Measurements from ENCODE around the gene PIP4K2B. TPM values are rescaled to one million over a fixed set of nuclear protein-coding genes. Genes with fewer than 3 reads are reported as not detected.
A peak's percentile ranks its signal among the peaks of the same experiment; 100 is the strongest.

The PIP4K2B gene
- total and polyA plus RNA-seq, 9 of the 15 experiments (the other 6 are each of a cell fraction or from before 2014, with no cell fraction given), result 3.7 to 29.9 (median 23.0) TPM

DNA sequence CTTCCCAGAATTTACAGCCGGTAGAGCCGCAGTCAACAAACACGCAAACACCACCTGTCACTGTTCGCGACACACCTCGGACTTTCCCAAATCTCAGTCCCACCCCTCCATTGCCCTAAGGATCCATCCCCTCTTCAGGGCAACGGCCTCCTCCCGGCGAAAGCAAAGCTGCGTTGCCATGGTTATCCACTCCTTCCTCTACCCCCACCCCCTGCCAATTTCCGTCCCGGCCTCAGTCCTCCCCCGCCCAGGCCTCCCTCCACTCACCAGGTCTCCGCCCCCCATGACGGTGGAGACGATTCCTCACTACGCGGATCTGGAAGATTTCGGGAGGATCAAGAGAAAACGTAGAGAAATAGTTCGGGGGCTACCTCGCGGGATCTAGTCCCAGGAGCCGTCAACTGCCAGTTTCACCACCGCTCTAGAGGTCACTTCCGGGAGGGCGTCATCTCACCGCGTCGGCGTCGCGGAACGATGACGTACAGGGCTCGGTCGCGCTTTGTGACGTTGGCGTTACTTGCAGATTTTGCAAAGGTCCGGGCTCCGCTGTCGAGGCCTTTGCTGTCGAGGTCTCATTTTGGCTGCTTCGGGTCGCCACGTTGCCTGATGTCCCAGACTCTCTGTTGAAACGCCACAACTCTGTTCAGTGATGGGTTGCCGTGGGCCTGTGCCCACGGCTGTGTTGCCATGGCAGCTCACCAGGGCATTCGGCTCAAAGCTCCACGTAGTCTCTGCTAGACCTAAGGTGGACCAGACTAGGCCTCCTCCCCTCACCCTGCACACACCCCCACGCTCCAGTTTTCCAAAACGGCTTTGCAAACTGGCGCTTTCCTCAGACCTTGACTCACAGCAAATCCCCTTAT lies 25.8 kb upstream of the PIP4K2B start, which contains the start of gene CWC25 (continued):
- TF ChIP-seq FOXA3 (CRISPR knock-in tag; conservative IDR thresholded peaks at IDR 0.05 in 1 of 2, IDR thresholded peaks at IDR 0.05 in 1 of 2), result peak in 1 of 2 experiments; percentile 57; a peak in 1 of 4 replicates
- TF ChIP-seq FOXK2 (conservative IDR thresholded peaks at IDR 0.05 in 1 of 2, IDR thresholded peaks at IDR 0.05 in 1 of 2; ENCODE audit: low read depth in 2 of 2), result peak; percentile 88 to 92
- TF ChIP-seq, protein P1, sequence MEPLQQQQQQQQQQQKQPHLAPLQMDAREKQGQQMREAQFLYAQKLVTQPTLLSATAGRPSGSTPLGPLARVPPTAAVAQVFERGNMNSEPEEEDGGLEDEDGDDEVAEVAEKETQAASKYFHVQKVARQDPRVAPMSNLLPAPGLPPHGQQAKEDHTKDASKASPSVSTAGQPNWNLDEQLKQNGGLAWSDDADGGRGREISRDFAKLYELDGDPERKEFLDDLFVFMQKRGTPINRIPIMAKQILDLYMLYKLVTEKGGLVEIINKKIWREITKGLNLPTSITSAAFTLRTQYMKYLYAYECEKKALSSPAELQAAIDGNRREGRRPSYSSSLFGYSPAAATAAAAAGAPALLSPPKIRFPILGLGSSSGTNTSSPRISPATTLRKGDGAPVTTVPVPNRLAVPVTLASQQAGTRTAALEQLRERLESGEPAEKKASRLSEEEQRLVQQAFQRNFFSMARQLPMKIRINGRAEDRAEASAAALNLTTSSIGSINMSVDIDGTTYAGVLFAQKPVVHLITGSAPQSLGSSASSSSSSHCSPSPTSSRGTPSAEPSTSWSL (CRISPR knock-in tag; IDR thresholded peaks at IDR 0.05; ENCODE audit: borderline replicate concordance), result no peak
- no peak for TF ChIP-seq NR3C1 (CRISPR knock-in tag; IDR thresholded peaks at IDR 0.05)
- TF ChIP-seq NBN (IDR thresholded peaks at IDR 0.05; ENCODE audit: low read depth), result peak; percentile 100
- TF ChIP-seq THRAP3 (IDR thresholded peaks at IDR 0.05; ENCODE audit: borderline replicate concordance), result no peak
- TF ChIP-seq CHD7 (IDR thresholded peaks at IDR 0.05; ENCODE audit: low read depth, low read length), result no peak
- TF ChIP-seq ZC3H11A (IDR thresholded peaks at IDR 0.05; ENCODE audit: low read depth, low read length), result peak; percentile 70; the same call in 1 of the 2 replicates
- peak; percentile 91; the same call in 1 of the 2 replicates for TF ChIP-seq GATAD2B (IDR thresholded peaks at IDR 0.05; ENCODE audit: borderline replicate concordance)
- no peak for TF ChIP-seq PTTG1 (tag; IDR thresholded peaks at IDR 0.05; ENCODE audit: low read depth)
- TF ChIP-seq MYC (IDR thresholded peaks at IDR 0.05; ENCODE audit: low read depth, low read length), result peak; percentile 92
- no peak for TF ChIP-seq MYC (CRISPR knock-in tag; IDR thresholded peaks at IDR 0.05; ENCODE audit: borderline replicate concordance, low read depth)
- TF ChIP-seq ZNF175 (CRISPR knock-in tag; IDR thresholded peaks at IDR 0.05; ENCODE audit: low read depth), result peak; percentile 76; the same call in 1 of the 2 replicates
